ENCODE data around the gene ADPRHL1. TPM values are rescaled to one million over a fixed set of nuclear protein-coding genes. Genes with fewer than 3 reads are reported as not detected.

The ADPRHL1 gene
- total RNA-seq, 4 donors from 2014 or later: 0.72 to 2.7 (median 1.7) TPM

DNA sequence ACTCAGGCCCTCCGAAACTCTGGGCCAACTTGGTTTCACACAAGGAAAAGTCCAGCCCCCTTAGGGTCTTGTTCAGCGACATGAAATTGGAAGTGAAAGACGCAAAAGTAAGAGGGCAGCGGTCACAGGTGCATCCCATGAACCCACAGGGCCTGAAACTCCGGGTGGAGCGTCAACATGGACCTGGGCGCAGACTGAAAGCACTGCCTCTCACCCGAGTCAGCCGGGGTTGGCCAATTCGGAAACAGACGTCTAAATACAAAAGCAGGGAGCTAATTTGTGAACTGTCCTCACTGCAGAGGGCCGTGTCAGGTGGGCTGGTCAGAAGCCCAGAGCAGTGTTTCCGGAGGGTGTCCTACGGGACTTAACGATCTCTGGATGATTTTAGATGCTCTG, 26.7 kb downstream of the ADPRHL1 start:
- TF ChIP-seq, protein P1, sequence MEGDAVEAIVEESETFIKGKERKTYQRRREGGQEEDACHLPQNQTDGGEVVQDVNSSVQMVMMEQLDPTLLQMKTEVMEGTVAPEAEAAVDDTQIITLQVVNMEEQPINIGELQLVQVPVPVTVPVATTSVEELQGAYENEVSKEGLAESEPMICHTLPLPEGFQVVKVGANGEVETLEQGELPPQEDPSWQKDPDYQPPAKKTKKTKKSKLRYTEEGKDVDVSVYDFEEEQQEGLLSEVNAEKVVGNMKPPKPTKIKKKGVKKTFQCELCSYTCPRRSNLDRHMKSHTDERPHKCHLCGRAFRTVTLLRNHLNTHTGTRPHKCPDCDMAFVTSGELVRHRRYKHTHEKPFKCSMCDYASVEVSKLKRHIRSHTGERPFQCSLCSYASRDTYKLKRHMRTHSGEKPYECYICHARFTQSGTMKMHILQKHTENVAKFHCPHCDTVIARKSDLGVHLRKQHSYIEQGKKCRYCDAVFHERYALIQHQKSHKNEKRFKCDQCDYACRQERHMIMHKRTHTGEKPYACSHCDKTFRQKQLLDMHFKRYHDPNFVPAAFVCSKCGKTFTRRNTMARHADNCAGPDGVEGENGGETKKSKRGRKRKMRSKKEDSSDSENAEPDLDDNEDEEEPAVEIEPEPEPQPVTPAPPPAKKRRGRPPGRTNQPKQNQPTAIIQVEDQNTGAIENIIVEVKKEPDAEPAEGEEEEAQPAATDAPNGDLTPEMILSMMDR (IDR thresholded peaks at IDR 0.05): no peak
- ATAC-seq (ENCODE audit: low FRiP score) (no peak), DNase-seq (ENCODE audit: low spot score) (no peak)

DNA sequence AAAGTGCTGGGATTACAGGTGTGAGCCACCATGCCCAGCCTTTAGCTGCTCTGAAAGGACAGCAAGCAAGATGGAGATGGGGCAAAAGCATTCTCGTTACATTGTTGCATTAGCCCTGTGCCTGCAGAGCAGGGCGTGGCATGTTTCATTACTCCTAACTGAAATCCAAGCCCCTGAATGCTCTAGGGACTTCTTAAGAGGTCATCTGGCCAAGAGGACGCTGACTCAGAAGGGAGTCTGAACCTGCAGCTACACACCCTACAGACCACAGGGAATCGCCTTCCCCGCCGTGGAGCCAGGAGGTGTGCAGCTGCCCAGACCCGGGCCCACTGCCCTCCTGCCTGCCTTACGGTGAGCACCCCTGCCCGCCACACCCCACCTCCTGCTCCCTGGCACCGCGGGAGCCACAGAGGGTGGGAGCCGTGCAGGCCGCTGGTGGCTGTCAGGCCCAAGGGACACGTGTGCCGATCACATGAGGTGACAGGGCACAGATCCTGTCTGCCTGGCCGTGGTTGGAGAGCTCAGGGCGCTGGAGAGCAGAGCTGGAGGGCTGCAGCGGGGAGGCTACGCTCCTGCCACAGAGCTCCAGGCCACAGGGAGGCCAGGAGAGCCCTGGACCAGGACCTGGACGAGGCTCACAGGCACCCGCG, 27.2 kb downstream of the ADPRHL1 start:
- ATAC-seq (ENCODE audit: low FRiP score) (no peak), DNase-seq (ENCODE audit: low spot score) (no peak)
- TF ChIP-seq, protein P1 (IDR thresholded peaks at IDR 0.05): no peak

DNA sequence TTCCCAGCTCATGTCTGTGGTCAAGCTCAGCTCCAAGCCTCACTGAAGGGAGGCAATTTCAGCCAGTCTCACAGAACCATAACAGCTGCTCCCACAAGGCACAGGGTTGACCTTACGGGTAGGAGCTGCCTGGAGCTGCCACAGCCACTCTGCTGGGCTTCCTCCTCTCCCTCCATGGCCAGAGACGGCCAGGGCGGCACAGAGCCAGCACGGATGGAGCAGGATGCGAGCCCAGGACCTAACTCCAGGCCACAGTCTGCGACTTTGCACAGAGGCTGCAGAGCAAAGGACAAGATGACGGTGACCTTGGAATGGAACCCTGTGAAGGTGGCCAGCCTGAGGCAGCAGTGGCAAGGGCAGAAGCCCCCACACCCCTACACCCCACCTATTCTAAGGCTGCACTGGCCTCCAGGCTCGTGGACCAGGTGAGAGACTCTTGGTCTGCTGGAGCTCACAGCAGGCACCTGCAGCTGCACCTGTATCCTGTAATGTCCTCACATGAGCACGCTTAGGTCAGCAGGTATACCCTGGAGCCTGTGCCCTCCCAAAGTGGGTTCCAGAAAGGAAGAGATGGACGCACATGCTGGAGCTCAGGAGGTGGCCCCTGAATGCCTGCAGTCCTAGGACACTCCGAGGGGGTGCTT, 29.6 kb downstream of the ADPRHL1 start:
- TF ChIP-seq, protein P1 (IDR thresholded peaks at IDR 0.05): no peak
- DNase-seq (ENCODE audit: low spot score) (no peak), ATAC-seq (ENCODE audit: low FRiP score) (no peak)

DNA sequence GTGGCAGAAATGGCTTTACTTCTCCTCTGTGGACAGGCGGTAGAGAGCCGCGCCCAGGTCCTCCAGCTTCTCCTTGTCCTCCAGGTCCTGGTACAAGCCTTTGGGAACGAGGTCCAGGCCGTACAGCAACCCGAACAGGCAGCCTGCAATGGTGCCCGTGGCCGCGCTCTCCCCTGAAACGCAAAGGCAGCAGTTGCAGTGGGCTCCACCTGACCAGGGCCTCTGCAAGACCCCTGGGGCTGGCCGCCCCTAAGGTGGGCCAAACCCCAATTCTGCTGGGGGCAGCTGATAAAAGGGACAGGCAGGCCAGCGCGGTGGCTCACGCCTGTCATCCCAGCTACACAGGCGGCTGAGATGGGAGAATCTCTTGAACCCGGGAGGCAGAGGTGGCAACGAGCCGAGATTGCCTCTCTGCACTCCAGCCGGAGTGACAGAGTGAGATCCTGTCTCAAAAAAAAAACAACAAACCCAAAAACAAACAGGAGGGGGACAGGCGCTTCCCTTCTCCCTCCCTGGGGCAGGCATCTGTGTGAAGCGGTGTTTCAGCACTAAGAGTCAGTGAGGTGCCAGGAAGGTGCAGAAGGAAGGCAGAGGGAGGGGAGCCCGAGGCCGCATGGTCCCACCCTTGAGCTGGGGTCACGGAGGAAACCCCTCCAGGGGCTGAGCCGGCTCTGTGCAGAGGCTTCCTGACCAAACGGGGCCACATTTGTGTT, 30.3 kb downstream of the ADPRHL1 start:
- ATAC-seq (ENCODE audit: low FRiP score) (no peak), DNase-seq (ENCODE audit: low spot score) (no peak)
- TF ChIP-seq, protein P1 (IDR thresholded peaks at IDR 0.05): no peak

DNA sequence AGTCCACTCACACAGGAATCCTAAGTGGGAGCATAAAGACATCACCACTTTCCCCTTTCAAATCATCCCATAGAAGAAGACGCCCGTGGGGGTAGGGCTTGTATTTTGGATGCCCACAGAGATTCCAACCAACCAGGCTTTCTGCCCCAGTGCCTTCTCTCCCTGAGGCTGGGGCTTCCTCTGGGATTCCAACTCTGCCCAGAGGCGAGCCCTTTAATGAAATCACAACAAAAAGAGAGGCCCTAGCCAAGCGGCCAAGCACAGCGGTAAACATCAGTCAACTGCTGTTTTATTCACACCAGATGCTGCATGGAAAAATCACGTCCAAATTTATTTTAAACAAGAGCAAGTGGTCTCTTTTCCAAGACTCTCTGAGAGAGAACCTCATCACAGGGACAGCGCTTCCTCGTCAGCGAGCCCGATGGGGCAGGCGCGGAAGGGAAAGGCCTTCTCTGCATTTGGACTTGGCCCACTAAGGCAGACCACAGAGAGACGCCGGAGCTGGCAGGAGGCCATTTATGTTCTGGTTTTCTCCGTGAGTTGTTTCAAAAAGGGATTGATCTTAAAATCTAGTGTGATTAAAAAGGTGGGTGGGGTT, 31.5 kb downstream of the ADPRHL1 start:
- DNase-seq (ENCODE audit: low spot score) (no peak), ATAC-seq (ENCODE audit: low FRiP score) (no peak)
- TF ChIP-seq, protein P1 (IDR thresholded peaks at IDR 0.05): no peak

DNA sequence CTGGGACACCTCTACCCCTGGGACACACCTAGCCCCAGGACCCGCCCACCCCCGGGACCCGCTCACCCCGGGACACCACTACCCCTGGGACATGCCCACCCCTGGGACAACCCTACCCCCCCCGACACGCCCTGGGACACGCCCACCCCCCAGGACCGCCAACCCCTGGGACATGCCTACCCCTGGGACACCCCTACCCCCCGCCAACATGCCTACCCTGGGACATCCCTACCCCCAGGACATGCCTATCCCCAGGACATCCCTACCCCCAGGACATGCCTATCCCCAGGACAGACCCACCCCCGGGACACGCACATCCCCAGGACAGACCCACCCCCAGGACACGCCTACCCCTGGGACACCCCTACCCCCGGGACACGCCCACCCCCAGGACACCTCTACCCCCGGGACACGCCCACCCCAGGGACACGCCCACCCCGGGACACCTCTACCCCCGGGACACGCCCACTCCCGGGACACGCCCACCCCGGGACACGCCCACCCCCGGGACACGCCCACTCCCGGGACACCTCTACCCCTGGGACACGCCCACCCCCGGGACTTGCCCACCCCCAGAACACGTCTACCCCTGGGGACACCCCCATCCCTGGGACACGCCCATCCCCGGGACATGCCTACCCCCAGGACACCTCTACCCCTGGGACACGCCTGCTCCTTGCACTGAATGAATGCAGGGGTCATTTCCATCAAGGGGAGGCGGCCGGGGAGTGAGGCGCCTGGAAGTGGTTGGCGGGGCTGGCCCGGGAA, 32.3 kb downstream of the ADPRHL1 start:
- DNase-seq (ENCODE audit: low spot score): no peak
- no peak for ATAC-seq (ENCODE audit: low FRiP score)
- TF ChIP-seq, protein P1 (IDR thresholded peaks at IDR 0.05): no peak
